22Rv1 (cell line): Measurements from ENCODE around the gene SH3TC1.

ENCODE experiments used
- ZFX ChIP-seq: fragments of 450-650 bp; IDR thresholded peaks from 2 replicates; pipeline ENCODE4 v1.6.1; 2017; ENCODE audit warnings: antibody characterized with exemption, borderline replicate concordance
- TF ChIP-seq, protein P1 (sequence below): fragments of 450-650 bp; IDR thresholded peaks from 2 replicates; pipeline ENCODE4 v1.5.1; 2017; ENCODE audit warnings: mild to moderate bottlenecking

DNA sequence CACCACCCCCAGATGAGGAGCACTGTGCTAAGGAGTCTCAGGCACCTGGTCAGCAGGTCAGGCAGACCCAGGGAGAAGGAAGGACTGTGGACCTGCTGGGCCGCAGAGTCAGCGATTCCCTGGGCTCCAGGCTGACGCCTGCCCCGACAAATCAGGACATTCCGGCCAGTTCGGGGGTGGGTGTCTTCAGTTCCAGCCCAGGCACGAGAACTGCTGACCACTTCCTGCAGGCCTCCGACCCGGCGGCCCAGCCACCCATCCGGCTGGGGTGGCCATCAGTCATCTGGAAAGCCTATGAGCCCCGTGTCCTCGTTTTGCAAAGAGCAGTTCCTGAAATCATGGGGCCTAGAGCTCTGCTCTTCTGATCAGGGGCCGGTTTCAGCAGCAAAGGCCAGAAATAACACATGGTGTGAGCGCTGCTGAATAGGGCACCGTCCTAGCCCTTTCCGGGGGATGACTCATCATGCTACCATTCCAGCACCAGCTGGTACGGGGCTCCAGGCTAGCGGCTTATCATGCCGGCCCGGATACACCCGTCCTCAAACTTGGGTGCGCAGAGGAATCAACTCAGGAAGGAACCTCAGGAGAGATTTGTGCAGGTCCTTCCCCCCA lies 7.8 kb upstream of the SH3TC1 start:
- TF ChIP-seq, protein P1, sequence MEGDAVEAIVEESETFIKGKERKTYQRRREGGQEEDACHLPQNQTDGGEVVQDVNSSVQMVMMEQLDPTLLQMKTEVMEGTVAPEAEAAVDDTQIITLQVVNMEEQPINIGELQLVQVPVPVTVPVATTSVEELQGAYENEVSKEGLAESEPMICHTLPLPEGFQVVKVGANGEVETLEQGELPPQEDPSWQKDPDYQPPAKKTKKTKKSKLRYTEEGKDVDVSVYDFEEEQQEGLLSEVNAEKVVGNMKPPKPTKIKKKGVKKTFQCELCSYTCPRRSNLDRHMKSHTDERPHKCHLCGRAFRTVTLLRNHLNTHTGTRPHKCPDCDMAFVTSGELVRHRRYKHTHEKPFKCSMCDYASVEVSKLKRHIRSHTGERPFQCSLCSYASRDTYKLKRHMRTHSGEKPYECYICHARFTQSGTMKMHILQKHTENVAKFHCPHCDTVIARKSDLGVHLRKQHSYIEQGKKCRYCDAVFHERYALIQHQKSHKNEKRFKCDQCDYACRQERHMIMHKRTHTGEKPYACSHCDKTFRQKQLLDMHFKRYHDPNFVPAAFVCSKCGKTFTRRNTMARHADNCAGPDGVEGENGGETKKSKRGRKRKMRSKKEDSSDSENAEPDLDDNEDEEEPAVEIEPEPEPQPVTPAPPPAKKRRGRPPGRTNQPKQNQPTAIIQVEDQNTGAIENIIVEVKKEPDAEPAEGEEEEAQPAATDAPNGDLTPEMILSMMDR = no peak
- no peak for TF ChIP-seq ZFX
